ENCODE measurements around the gene NPC1L1.

DNA sequence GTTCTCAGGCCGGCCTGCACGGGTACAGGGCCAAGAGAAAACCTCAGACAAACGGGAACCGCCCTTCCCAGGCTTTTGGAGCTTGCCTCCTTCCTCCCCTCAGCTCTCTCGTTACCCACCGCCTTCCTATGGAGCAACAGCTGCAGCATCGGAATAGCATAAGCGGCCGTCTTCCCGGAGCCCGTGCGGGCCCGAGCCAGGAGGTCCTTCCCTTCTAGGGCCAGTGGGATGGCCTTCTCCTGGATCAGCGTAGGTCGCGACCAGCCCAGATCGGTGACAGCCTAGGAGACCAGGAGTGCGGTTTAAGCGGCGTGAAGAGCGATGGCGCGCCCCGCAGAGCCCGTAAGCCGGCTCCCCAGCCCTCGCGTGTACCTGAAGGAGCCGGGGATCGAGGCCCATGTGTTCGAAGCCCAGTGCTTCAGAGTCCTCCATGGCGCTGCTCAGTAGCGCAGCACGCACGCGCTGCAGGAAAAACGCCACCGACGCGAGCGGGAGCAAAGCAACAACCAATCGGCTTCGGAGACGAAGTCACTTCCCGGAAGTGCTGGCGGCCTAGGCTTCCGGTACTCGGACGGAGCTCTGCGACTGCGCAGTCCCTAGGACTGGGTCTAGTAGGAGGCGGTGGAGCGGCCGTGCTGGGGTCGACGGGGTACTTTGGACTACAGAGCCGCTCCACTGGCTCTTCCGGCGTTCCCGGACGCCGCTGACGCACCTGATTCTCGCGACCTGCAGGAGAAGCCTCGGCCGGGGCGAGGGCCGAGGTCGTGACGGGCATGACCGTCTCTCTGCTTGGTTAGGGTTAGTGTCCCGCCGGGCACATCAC, 32.5 kb upstream of the NPC1L1 start, which contains the start of gene DDX56:
- TF ChIP-seq CTCF (optimal IDR thresholded peaks at IDR 0.05 in 1 of 3, IDR thresholded peaks at IDR 0.05 in 1 of 3, conservative IDR thresholded peaks at IDR 0.05 in 1 of 3; ENCODE audit: extremely low read depth in 1 of 3, insufficient read depth in 2 of 3, low read length in 3 of 3) = no peak
- no peak for TF ChIP-seq EZH2 (IDR thresholded peaks at IDR 0.05; ENCODE audit: low read length)

Measured in keratinocyte (primary cell).